DMS153 treated with DMSO at 0.1 percent for 48 hours (cell line): ENCODE results near the gene DMD.

Source experiments
- DNase-seq: peaks from one replicate; lab custom pipeline; 2025; ENCODE audit not compliant: unreplicated experiment; lab: John Stamatoyannopoulos, UW

DMD gene

GRCh38 chrX:33045245-33045644 lies 166.1 kb downstream of the DMD start:
- no peak for DNase-seq

- no peak for DNase-seq
Measured at GRCh38 chrX:33041141-33041540, 170.2 kb downstream of the DMD start.

- no peak for DNase-seq
Measured at GRCh38 chrX:33032700-33033099, 178.6 kb downstream of the DMD start.

GRCh38 chrX:33014949-33015348 lies 196.4 kb downstream of the DMD start:
- no peak for DNase-seq

DNA sequence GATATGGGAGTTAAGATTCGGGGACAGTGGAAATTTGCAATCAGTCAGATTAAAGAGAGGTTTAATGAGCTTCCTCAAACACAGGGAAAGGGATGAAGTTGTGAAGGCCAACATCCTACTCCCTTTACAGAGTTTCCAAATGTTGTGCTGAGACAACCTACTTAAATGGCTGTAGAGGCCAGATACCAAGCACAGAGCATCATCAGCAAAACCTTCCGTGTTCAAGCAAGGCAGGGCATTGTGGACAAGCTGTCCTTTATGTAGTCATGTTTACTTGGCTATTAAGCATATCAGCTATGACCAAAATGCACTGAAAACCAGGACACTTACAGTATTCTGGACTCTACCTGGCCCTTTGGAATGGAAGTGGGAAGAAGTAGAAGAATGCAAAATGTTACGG lies 197.3 kb downstream of the DMD start:
- no peak for DNase-seq

DNA sequence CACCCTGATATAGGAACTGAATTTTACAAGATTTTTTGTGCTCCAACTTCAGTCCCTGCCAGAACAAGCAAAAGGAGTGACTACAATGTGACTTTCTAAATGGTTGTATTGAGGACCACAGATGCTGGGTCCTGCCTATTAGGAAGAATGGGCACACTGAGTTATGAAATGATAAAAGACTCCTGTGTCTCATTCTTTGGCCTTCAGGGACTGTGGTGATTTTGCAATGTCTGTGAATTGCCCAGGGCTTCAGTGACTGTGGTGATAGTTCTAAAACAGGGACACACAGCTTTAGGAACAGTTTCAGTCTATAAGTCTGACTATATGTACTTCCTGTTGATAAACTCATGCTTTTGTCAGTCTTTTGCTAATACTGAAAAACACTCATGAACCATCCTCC lies 210.2 kb downstream of the DMD start:
- DNase-seq: no peak

DNA sequence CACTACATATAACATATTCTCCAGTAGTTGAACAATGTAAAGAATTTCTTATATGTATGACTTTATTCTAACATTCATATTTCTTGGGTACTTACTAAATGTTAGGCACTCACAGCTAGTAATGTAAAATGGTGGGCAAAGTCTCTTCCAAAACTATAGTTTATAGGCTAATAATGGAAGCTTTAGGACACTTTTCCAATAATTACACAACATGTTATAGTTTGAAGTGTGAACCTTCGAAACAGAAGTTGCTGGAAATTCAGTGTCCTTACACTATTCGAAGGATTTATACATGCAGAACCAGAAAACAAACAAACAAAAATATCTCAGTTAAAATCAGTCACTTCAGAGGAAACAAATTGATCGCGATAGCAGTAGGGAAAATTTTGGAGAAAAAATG lies 212.6 kb downstream of the DMD start:
- no peak for DNase-seq

- DNase-seq: no peak
Measured at GRCh38 chrX:32995427-32995826, 215.9 kb downstream of the DMD start.

DNA sequence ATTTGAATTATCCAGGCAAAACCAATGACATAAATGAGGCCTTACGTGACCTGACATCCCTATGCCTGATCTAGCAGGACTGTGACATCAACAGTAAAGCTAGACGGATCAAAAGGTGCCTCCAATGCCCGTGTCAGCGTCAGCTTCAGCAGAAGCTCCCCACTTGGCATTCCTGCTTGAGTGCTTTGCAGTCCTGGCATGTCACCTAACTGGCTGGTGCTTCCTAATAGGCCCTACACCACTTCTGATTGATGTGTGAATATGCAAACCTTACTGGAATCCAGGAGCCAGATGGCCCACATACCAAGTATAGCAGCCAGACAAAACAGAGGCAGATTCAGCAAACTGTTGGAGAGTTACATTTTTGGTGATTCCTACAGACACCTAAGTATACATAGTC lies 224.2 kb downstream of the DMD start:
- DNase-seq: no peak

- no peak for DNase-seq
Measured at GRCh38 chrX:32985544-32985943, 225.8 kb downstream of the DMD start.

GRCh38 chrX:32966821-32967355 lies 244.5 kb downstream of the DMD start:
- DNase-seq: peak; percentile 14

GRCh38 chrX:32954125-32954524 lies 257.2 kb downstream of the DMD start:
- DNase-seq: no peak

DNA sequence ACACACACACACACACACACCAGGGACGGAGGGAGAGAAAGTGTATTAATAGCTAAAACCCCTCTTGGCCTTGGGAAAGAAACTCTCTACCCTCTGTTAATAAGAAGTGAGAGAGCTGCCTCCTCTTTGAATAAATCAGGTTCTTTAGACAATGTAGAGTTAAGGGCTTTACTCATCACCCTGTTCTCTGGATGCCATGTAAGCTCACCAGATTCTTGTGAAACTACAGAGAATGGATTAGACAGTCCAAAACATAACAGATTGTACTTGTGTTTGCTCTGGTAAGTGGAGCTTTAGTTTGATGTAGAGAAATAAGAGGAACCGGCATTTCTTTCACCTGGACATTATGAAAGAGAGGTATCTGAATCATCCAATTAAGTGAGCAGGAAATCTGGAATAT lies 263.2 kb downstream of the DMD start:
- DNase-seq: no peak

DNA sequence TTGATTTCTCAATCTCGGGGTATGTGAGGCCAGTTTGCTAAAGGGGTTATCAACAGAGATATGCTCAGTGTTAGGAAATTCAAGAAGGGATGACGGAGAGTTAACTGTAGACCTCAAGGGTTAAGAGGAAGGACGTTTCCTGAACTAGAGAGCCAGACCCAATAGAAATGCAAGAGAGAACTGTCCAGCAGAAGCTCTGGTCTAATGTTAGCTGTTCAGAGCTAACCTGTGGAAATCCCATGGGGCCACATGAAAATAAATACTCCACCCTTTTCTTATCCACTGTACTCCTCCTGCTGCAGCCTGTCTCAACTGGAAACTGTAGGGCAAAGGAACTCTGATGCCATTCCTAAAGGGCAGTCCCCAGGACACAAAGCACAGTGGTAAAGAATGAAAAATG lies 274.3 kb downstream of the DMD start:
- DNase-seq: no peak

DNA sequence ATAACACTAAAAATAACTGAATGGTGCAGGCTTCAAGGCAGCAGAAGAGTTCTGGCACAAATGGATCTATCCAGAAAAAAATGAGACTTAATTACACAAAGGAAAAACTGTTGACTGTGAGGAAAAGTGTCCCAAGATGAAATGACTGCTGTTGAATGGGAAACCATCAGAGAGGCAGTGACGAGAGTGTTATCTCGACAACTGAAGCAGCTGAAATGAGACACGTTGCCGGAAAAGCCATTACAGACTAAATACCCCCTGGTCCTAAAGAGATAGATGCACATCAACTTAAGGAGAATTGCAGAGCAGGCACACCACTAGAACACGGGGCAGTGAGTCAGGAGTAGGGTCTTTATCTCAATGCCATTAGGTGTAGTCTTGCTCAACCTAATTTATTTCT lies 277.8 kb downstream of the DMD start:
- no peak for DNase-seq

DNA sequence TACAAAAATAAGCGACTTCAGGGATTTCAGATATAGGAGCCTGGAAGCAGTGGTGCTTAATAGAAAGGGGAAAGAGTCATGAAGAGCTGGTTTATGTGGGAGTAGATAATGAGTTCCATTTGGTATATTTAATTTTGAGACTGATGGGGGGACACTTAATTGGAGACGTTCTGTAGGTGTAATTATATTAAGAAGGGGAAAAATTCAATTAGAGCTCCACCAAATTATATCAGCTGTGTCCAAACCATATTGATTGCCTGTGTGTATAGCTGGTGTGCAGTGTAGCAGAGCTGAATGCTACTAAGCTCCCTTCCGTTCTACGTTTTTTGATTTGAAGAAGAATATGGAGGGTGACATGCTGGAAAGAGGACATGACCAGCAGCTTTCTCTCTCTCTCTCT lies 282.3 kb downstream of the DMD start:
- no peak for DNase-seq

DNA sequence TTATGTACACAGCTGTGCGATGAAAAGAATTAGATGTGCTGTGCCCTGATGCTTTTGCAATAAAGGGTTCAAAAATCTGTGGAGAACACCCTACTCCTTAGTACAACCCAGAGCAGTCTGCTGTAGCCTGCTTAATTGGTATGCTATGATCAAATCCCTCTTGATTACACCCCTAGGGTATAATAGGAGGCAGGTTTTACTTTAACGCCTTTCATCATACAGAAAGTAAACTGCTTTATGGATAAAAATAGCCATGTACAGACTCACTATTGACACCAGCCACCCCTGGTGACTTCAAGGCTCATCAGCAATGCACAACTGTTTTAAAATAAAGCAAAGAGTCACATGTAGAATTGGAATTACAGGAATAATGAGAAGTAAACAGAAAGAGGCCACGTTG lies 315.3 kb downstream of the DMD start:
- DNase-seq: no peak

- no peak for DNase-seq
Measured at GRCh38 chrX:32894679-32895078, 316.7 kb downstream of the DMD start.

- DNase-seq: no peak
Measured at GRCh38 chrX:32893751-32894150, 317.6 kb downstream of the DMD start.

DNA sequence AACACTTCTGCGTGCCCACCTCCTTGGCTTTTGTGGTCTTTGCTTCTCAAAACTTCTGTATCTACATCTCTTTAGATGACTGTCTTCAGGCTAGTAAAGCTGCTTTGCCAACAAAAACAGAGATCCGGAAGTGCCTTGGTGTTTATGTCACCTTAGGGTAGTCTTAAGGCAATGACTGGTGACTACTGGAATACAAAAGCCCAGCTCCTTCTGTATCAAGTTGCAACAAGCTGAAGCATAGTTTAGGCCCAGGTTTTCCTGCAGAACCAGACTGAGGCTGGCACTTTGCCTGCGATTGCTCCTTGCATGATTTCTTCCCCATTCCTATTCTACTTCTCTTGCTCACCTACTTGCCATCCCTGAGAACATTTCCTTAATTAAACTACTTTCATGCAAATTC lies 333.8 kb downstream of the DMD start:
- DNase-seq: no peak

DNA sequence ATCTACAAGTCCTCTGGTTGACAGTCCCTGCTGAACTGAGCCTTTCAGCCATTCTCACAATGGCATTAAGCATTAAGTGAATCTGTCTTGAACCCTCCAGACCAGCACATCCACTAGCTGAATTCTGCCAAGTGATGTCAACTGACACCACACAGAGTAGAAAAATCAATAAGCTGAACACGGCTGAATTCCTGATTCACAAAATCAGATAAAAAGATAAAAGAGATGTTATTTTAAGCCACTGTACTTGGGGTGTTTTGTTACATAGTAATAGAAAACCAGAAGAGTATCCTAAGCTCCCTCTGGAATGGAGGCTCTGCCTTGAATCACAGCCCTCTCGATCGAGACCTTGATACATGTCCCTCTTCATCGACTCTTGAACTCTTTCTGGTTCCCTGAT lies 336.5 kb downstream of the DMD start:
- DNase-seq: no peak

- no peak for DNase-seq
Measured at GRCh38 chrX:32873786-32874185, 337.6 kb downstream of the DMD start.

DNA sequence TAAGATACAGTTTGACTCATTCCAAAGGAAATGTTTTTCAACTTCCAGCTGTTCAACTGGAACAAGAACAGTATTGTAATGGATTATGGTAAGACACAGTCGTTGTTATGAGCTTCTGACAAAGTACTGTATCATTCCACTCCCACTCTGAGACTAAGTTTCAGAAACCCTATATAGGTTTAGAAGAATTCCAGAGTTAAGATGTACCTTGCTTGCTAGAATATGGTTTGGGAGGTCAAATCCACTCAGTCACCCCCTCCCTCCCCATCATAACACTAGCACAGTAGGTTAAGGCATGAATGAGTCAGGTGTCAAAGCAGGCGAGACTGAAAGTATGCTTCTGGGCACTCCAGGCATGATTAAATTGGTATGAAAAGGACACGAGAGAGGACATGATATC lies 339.7 kb downstream of the DMD start:
- DNase-seq: no peak

GRCh38 chrX:32868524-32868895 lies 342.8 kb downstream of the DMD start:
- no peak for DNase-seq
